GM19351 (cell line): Measurements from ENCODE around the gene GART.

Source experiments
- ATAC-seq: cut with Tn5 transposase; IDR thresholded peaks from one replicate; pipeline ENCODE4 v1.9.1; 2021; ENCODE audit warnings: mild to moderate bottlenecking, moderate library complexity; ENCODE audit not compliant: unreplicated experiment

Gene GART

GRCh38 chr21:33554236-33554981 is 12.5 kb upstream of the GART start:
- ATAC-seq, result no peak

- ATAC-seq, result no peak
Measured at GRCh38 chr21:33552999-33553598, 11.2 kb upstream of the GART start.

- no peak for ATAC-seq
Measured at GRCh38 chr21:33552093-33552998, 10.4 kb upstream of the GART start.

GRCh38 chr21:33551664-33552063 is 9.7 kb upstream of the GART start:
- ATAC-seq, result no peak

GRCh38 chr21:33550772-33551660 is 9.1 kb upstream of the GART start:
- ATAC-seq, result no peak

GRCh38 chr21:33549848-33550771 is 8.2 kb upstream of the GART start:
- ATAC-seq, result no peak

- ATAC-seq, result no peak
Measured at GRCh38 chr21:33546086-33546485, 4.2 kb upstream of the GART start.

- no peak for ATAC-seq
Measured at GRCh38 chr21:33544451-33545195, 2.7 kb upstream of the GART start.

- no peak for ATAC-seq
Measured at GRCh38 chr21:33543505-33544129, 1.7 kb upstream of the GART start.

GRCh38 chr21:33542640-33543504 is 955 bp upstream of the GART start, which contains the start of gene SON:
Gene SON, plus strand, starts transcription at chr21:33543038. Its CDS starts 55 bp downstream, at chr21:33543093.
- ATAC-seq, result peak; percentile 92

GRCh38 chr21:33541105-33541711 is 709 bp downstream of the GART start:
- no peak for ATAC-seq

GRCh38 chr21:33540711-33541104 is 1.2 kb downstream of the GART start:
- no peak for ATAC-seq

- no peak for ATAC-seq
Measured at GRCh38 chr21:33539616-33540015, 2.3 kb downstream of the GART start.

- no peak for ATAC-seq
Measured at GRCh38 chr21:33537212-33537611, 4.7 kb downstream of the GART start.

GRCh38 chr21:33531007-33531406 is 10.9 kb downstream of the GART start:
- ATAC-seq, result no peak

- no peak for ATAC-seq
Measured at GRCh38 chr21:33522953-33523349, 19.0 kb downstream of the GART start.
